GM18517 (cell line): ENCODE results near the gene GPR39.

Source experiments
- ATAC-seq: cut with Tn5 transposase; IDR thresholded peaks from one replicate; pipeline ENCODE4 v1.9.1; 2021; ENCODE audit warnings: mild to moderate bottlenecking, moderate library complexity; ENCODE audit not compliant: unreplicated experiment

GPR39 gene

DNA sequence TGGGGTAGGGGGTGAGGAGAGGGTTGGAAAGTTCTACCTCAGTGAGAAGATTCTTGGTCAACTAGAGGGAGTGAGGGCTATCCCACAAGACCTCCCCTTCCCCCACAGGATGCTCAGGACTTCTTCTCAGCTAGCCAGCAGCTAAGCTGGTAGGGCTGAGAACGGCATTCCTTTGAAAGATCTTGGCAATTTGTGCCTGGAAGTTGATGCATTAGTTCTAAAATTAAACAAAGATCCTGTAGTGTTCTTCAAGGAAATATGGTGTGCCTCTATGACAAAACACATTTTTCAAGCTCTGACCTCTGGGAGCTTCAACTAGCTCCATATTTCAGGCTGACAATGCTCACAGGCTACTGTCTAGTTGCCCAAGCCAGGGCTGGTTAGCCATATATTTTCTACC is 251.1 kb downstream of the GPR39 start:
- ATAC-seq: no peak

DNA sequence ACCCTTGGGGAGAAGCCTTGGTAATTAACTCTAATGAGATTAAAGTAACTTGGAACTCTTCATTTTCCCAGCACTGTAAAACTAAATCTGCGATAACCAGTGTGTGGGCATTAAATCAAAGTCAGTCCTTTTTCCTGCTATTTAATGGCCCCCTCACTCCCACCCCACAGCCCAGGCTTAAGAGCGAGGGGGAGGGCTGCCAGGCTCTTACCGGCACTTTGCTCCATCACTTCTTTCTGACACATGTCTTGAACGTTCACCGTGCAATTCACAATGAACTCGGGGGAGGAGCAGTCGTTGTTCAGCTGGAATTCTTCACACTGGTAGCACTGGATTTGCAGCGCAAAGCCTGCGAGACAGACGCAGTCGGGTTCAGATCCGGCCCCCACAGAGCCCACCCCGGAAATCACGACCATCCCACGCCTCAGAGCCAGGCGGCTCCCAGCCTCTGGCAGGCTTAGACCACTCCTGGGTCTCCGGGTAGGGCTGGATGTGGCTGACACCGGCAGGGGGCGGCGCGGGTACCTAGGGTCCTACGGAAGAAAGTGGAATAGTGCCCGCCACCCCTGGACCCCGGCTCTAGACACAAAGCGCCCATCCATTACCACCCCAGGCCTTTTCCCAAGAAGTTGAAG is 251.7 kb downstream of the GPR39 start:
- no peak for ATAC-seq

- no peak for ATAC-seq
Measured at GRCh38 chr2:132668987-132669907, 252.6 kb downstream of the GPR39 start.

- ATAC-seq: no peak
Measured at GRCh38 chr2:132669908-132670495, 253.4 kb downstream of the GPR39 start, which contains the start of gene LYPD1. TSS of gene LYPD1 (minus strand) at chr2:132670205. CDS start at chr2:132669932, 273 bp downstream.

GRCh38 chr2:132670496-132671150 is 254.0 kb downstream of the GPR39 start:
- no peak for ATAC-seq

GRCh38 chr2:132671151-132671835 is 254.7 kb downstream of the GPR39 start:
- ATAC-seq: no peak

GRCh38 chr2:132676999-132677398 is 260.4 kb downstream of the GPR39 start:
- no peak for ATAC-seq

- no peak for ATAC-seq
Measured at GRCh38 chr2:132677661-132678060, 261.1 kb downstream of the GPR39 start.

DNA sequence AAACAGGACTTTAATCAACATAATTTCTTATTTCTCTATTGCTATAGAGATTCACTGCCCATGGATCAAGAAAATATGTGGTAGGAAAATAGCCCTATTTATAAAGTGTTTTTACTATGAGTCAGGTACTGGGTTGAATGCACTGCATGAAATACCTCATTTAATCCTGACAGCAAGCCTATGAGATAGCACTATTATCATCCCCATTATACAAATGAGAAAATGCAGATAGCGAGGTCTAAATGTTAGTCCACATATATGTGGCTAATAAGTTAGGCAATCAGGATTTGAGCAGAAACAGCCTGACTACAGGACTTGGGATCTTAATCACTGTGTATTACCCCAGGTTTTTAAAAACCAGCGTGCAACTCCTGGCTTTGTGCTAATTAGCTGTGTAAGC is 261.9 kb downstream of the GPR39 start:
- ATAC-seq: no peak

GRCh38 chr2:132680544-132680943 is 263.9 kb downstream of the GPR39 start:
- no peak for ATAC-seq

GRCh38 chr2:132681766-132682165 is 265.2 kb downstream of the GPR39 start:
- no peak for ATAC-seq

DNA sequence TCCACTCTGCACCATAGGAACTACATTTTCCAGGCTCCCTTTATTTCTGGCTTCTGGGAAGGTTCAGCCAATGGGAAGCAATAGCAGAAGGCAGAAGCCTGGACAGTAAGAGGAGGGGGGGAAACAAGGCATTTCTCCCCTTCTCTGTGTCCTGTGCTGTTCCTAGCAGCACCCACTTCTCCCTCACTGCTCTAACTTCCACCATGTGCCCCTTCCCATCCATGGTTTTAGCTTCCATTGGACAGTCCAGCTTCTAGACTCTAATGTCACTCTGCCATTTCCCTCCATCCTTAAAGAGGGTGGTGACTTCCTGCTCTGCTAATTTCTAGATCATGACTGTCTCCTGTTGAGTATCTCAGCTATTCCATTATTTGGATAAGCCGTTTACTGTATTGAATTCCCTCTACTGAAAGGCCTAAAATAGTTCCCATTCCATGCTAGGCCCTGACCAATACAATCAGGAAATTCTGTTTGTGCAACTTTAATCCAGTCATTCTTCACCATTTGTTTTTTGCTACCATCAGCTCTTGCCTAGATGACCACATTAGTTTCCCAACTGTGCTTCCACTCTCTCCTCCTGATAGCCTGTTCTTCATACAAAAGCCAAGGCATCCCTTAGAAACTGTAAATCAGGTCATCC is 274.2 kb downstream of the GPR39 start:
- ATAC-seq: no peak

- ATAC-seq: no peak
Measured at GRCh38 chr2:132691556-132691955, 275.0 kb downstream of the GPR39 start.

DNA sequence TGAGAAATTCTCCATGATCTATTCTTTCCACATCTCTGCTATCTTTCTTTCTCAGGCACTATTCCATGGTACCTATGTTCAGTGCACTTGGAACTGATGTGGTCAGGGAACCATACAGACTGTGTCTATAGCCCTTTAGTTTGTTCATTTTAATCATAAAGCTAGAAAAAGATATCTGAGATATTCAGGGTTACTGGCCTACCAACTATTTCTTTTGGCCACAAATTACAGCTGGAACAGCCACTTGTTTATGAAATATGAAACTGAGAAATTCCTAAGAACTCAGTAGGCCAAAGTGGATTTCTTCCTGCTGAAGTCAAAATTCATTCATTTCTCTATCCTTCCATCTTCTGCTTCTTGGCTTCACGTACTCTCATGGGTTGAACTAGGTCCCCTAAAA is 276.2 kb downstream of the GPR39 start:
- ATAC-seq: no peak
